WTC11 (cell line): ENCODE data around the gene DMC1.

Experiments used
- HMGXB4 ChIP-seq: sonication (generic); formaldehyde crosslinking; IDR thresholded peaks from 2 replicates; pipeline ENCODE4 v1.8.1; 2023; ENCODE audit warnings: mild to moderate bottlenecking, moderate library complexity, missing genetic modification reagents
- RORB ChIP-seq: fragments of 250-450 bp; sonication (Bioruptor Pico); IDR thresholded peaks from 2 replicates; pipeline ENCODE4 v1.9.0; 2021; ENCODE audit warnings: mild to moderate bottlenecking

GRCh38 chr22:38484244-38484643, 85.7 kb downstream of the DMC1 start:
- TF ChIP-seq HMGXB4 (CRISPR knock-in tag) (no peak), RORB (no peak)
